Keratinocyte (primary cell): ENCODE results near the gene DGAT2L6.

Experiments used
- EZH2 ChIP-seq: IDR thresholded peaks from one replicate; pipeline ENCODE4 v1.6.1; 2012; ENCODE audit warnings: inconsistent platforms, mild to moderate bottlenecking, low read length, moderate library complexity
- TF ChIP-seq, protein P1 (sequence below), 3 experiments: IDR thresholded peaks in 1 of 3; conservative IDR thresholded peaks in 1 of 3; optimal IDR thresholded peaks in 1 of 3; 2 replicates in 2 of 3; 3 replicates in 1 of 3; pipeline versions ENCODE3 to v1.5.1; 2011; ENCODE audit warnings: low read length in 3 of 3, mild to moderate bottlenecking in 3 of 3, moderate library complexity in 2 of 3, control low read depth in 1 of 3, inconsistent platforms in 1 of 3; ENCODE audit not compliant: insufficient read depth in 2 of 3; ENCODE audit errors: extremely low read depth in 1 of 3

DNA sequence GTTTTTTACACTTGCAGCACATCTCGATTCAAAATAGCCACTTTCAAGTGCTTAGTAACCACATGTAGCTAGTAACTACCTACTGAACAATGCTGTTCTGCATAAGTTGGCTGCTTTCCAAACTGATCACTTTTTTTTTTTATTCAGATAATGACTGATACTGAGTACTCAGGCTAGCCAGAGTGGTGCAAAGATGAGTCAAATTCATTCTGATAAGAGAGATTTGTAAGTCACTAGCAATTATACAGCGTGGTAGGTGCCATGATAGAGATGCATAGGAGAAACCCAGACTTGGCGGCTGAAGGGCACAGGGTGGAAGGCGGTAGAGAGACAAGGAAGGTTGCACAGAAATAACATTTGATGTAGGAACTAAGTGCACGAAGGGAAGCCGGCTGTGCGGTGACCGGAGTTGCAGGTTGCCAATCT lies 44.4 kb upstream of the DGAT2L6 start:
- TF ChIP-seq EZH2: no peak
- TF ChIP-seq, protein P1, sequence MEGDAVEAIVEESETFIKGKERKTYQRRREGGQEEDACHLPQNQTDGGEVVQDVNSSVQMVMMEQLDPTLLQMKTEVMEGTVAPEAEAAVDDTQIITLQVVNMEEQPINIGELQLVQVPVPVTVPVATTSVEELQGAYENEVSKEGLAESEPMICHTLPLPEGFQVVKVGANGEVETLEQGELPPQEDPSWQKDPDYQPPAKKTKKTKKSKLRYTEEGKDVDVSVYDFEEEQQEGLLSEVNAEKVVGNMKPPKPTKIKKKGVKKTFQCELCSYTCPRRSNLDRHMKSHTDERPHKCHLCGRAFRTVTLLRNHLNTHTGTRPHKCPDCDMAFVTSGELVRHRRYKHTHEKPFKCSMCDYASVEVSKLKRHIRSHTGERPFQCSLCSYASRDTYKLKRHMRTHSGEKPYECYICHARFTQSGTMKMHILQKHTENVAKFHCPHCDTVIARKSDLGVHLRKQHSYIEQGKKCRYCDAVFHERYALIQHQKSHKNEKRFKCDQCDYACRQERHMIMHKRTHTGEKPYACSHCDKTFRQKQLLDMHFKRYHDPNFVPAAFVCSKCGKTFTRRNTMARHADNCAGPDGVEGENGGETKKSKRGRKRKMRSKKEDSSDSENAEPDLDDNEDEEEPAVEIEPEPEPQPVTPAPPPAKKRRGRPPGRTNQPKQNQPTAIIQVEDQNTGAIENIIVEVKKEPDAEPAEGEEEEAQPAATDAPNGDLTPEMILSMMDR (optimal IDR thresholded peaks at IDR 0.05 in 1 of 3, IDR thresholded peaks at IDR 0.05 in 1 of 3, conservative IDR thresholded peaks at IDR 0.05 in 1 of 3; ENCODE audit: extremely low read depth in 1 of 3, insufficient read depth in 2 of 3, low read length in 3 of 3): no peak
